WTC11 (cell line): ENCODE measurements around the gene GNG14. TPM values are rescaled to one million over a fixed set of nuclear protein-coding genes. Genes with fewer than 3 reads are reported as not detected.
"Not testable (repeated sequence)": the region's sequence is repeated elsewhere in the genome, so short reads cannot be mapped to it uniquely, and the experiment has no call there.

ENCODE experiments used
- ATAC-seq: fragments of 200-7000 bp; cut with Tn5 transposase; 2 replicates; pipeline ENCODE4 v1.10.0; 2021; ENCODE audit warnings: mild to moderate bottlenecking, moderate library complexity
- CTCF ChIA-PET: fragments of 300-600 bp; sonication (Branson Sonifier 250); formaldehyde crosslinking; loops from one replicate; lab custom pipeline; 2021; ENCODE audit warnings: antibody characterized with exemption; lab: Charles Lee
- POLR2A ChIA-PET: fragments of 350-600 bp; sonication (Branson Sonifier 250); formaldehyde crosslinking; loops from one replicate; lab custom pipeline; 2021; ENCODE audit warnings: antibody characterized with exemption; lab: Charles Lee
- DNase-seq: peaks from one replicate; pipeline ENCODE4 v3.0.0; 2021; ENCODE audit warnings: low spot score
- H3K27ac Mint-ChIP-seq: 2 replicates; pipeline ENCODE4 v1.8.0; 2021; ENCODE audit warnings: mixed read lengths
- H3K27me3 Mint-ChIP-seq: 2 replicates; pipeline ENCODE4 v1.8.0; 2021; ENCODE audit warnings: low read depth, mild to moderate bottlenecking, moderate library complexity, mixed read lengths
- H3K36me3 Mint-ChIP-seq: 2 replicates; pipeline ENCODE4 v1.8.0; 2021; ENCODE audit warnings: mixed read lengths
- H3K4me1 Mint-ChIP-seq: 2 replicates; pipeline ENCODE4 v1.8.0; 2022; ENCODE audit warnings: mixed read lengths
- H3K4me3 Mint-ChIP-seq: 2 replicates; pipeline ENCODE4 v1.8.0; 2021; ENCODE audit warnings: mild to moderate bottlenecking, moderate library complexity, mixed read lengths
- H3K9me3 Mint-ChIP-seq: 2 replicates; pipeline ENCODE4 v1.8.0; 2021; ENCODE audit warnings: mixed read lengths
- ARID4B ChIP-seq: sonication (generic); formaldehyde crosslinking; IDR thresholded peaks from 2 replicates; pipeline ENCODE4 v1.8.0; 2023; ENCODE audit warnings: missing genetic modification reagents, mild to moderate bottlenecking, borderline replicate concordance
- CREB1 ChIP-seq: sonication (generic); formaldehyde crosslinking; IDR thresholded peaks from 2 replicates; pipeline ENCODE4 v1.8.0; 2023; ENCODE audit warnings: mild to moderate bottlenecking, missing genetic modification reagents
- CTCF ChIP-seq: fragments of 200-600 bp; IDR thresholded peaks from 2 replicates; pipeline ENCODE4 v1.8.0; 2022; ENCODE audit warnings: antibody characterized with exemption
- E2F1 ChIP-seq: sonication (generic); formaldehyde crosslinking; IDR thresholded peaks from 2 replicates; pipeline ENCODE4 v1.8.0; 2022; ENCODE audit warnings: mild to moderate bottlenecking, missing genetic modification reagents
- E2F5 ChIP-seq: sonication (generic); formaldehyde crosslinking; IDR thresholded peaks from 2 replicates; pipeline ENCODE4 v1.8.1; 2022; ENCODE audit warnings: mild to moderate bottlenecking, moderate library complexity, missing genetic modification reagents
- EMX1 ChIP-seq: fragments of 250-450 bp; sonication (Bioruptor Pico); IDR thresholded peaks from 2 replicates; pipeline ENCODE4 v1.8.0; 2021; ENCODE audit warnings: mild to moderate bottlenecking
- FOXP1 ChIP-seq: sonication (generic); formaldehyde crosslinking; IDR thresholded peaks from 2 replicates; pipeline ENCODE4 v1.8.0; 2022; ENCODE audit warnings: missing genetic modification reagents, mild to moderate bottlenecking, moderate library complexity, borderline replicate concordance
- IRF2 ChIP-seq: sonication (generic); formaldehyde crosslinking; IDR thresholded peaks from 2 replicates; pipeline ENCODE4 v1.8.0; 2022; ENCODE audit warnings: low read depth, missing genetic modification reagents, borderline replicate concordance
- ZNF138 ChIP-seq: sonication (generic); formaldehyde crosslinking; conservative IDR thresholded peaks from 2 replicates; pipeline ENCODE4 v1.8.1; 2022; ENCODE audit warnings: mild to moderate bottlenecking, moderate library complexity, missing genetic modification reagents
- total RNA-seq: library from RNA; stranded (reverse); gene quantifications from 3 replicates; pipeline ENCODE4 v1.2.3, GENCODE V29; 2021

GNG14 gene
- total RNA-seq, 1 experiment from 2014 or later, result not detected

- no peaks in the 10 kb centered on the region for H3K4me1 Mint-ChIP-seq
- H3K4me3 Mint-ChIP-seq, result no peak overlapping the region
- peaks cover 63% of the 10 kb centered on the region for H3K36me3 Mint-ChIP-seq
- no peaks in the 10 kb centered on the region for H3K9me3 Mint-ChIP-seq
- DNase-seq (no peak), ATAC-seq (no peak)
- no peaks in the 10 kb centered on the region for H3K27me3 Mint-ChIP-seq
- CTCF ChIA-PET, result interaction anchor here (1.1 kb wide), 1 partner anchor 49 kb away, joined by 3 read pairs; no protein-coding TSS in a partner anchor
- TF ChIP-seq CTCF (no peak), FOXP1 (CRISPR knock-in tag) (0 out of 2 replicates have a peak, but pooled peaks have one; percentile 8)
- no peak overlapping the region for H3K27ac Mint-ChIP-seq
- POLR2A ChIA-PET, result no interaction called here
Observed at GRCh38 chr19:12711187-12711586, 23.4 kb downstream of the GNG14 start.

GRCh38 chr19:12712077-12712476 lies 24.3 kb downstream of the GNG14 start:
- H3K27me3 Mint-ChIP-seq, H3K4me3 Mint-ChIP-seq, H3K9me3 Mint-ChIP-seq, ATAC-seq, H3K4me1 Mint-ChIP-seq, H3K27ac Mint-ChIP-seq, CTCF ChIA-PET: not testable (repeated sequence)
- DNase-seq, result peak; percentile 62
- POLR2A ChIA-PET, result interaction anchor here (0.7 kb wide), 1 partner anchor 25 kb away, joined by 4 read pairs; the partner anchor contains the start of gene GET3
- H3K36me3 Mint-ChIP-seq, result peaks cover 59% of the 10 kb centered on the region
- 0 out of 2 replicates have a peak, but pooled peaks have one; percentile 36 for TF ChIP-seq CTCF

- CTCF ChIA-PET, result interaction anchor here (1.0 to 1.4 kb wide), 2 partner anchors 45 to 83 kb away, joined by 3 to 6 read pairs; no protein-coding TSS in a partner anchor
- H3K27ac Mint-ChIP-seq, H3K27me3 Mint-ChIP-seq, H3K4me1 Mint-ChIP-seq, DNase-seq, ATAC-seq, POLR2A ChIA-PET, H3K4me3 Mint-ChIP-seq, H3K9me3 Mint-ChIP-seq: not testable (repeated sequence)
- H3K36me3 Mint-ChIP-seq, result peaks cover 58% of the 10 kb centered on the region
Observed at GRCh38 chr19:12713304-12713703, 25.5 kb downstream of the GNG14 start.

- H3K4me1 Mint-ChIP-seq, result no peaks in the 10 kb centered on the region
- peaks cover 54% of the 10 kb centered on the region for H3K36me3 Mint-ChIP-seq
- H3K9me3 Mint-ChIP-seq, result no peaks in the 10 kb centered on the region
- ATAC-seq (no peak), DNase-seq (no peak)
- no peak overlapping the region for H3K4me3 Mint-ChIP-seq
- CTCF ChIA-PET, result interaction anchor here (3.1 kb wide), 1 partner anchor 46 kb away, joined by 17 read pairs; no protein-coding TSS in a partner anchor
- H3K27me3 Mint-ChIP-seq, result no peaks in the 10 kb centered on the region
- H3K27ac Mint-ChIP-seq, result no peak overlapping the region
- POLR2A ChIA-PET, result no interaction called here
- TF ChIP-seq IRF2 (CRISPR knock-in tag), result no peak
- no peak for TF ChIP-seq CTCF
- TF ChIP-seq EMX1, result no peak
- TF ChIP-seq ARID4B (CRISPR knock-in tag), result no peak
- TF ChIP-seq ZNF138 (CRISPR knock-in tag), result no peak
- TF ChIP-seq E2F1 (CRISPR knock-in tag), result no peak
- TF ChIP-seq CREB1, result no peak
- no peak for TF ChIP-seq E2F5
Observed at GRCh38 chr19:12715102-12715501, 27.3 kb downstream of the GNG14 start.
